ENCODE measurements around the gene NT5DC4.

DNA sequence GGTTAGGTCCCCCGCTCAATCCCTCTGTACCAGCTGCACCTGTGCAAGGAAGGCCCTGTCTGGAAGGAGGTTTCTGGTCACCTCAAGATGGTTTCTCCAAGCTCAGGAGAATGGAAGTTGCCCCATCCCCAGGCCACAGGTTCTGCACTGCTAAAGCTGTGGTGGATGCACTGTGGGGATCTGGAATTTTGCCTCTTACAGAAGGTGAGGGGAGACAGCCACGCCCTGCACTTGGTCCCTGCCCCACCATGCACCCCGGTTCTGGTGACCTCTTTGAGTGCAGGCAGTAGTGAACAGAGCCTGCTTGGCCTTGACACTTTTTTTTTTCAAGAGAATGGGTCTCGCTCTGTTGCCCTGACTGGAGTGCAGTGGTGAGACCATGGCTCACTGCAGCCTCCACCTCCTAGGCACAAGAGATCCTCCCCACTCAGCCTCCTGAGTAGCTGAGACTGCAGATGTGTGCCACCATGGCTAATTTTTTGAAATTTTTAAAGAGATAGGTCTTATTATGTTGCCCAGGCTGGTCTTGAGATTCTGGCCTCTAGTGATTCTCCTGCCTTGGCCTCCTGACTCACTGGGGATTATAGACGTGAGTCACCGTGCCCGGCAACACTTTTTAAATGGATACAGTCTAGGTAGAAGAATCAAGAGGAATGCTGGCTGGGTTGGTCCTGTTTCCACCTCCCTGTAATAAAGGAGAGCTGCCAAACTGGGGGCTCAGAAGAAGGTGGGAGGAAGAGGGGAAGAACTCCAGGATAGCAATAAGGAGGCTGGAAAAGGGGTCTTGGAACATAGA lies 5.8 kb upstream of the NT5DC4 start:
- TF ChIP-seq BACH1 (IDR thresholded peaks at IDR 0.05; ENCODE audit: low read length) (no peak), CHD2 (IDR thresholded peaks at IDR 0.05; ENCODE audit: low read length) (no peak), POLR2AphosphoS5 (IDR thresholded peaks at IDR 0.05; ENCODE audit: low read depth, low read length) (no peak), NRF1 (IDR thresholded peaks at IDR 0.05; ENCODE audit: low read depth, low read length) (no peak), ZNF274 (IDR thresholded peaks at IDR 0.05; ENCODE audit: borderline replicate concordance, extremely low read depth, low read length) (no peak), RFX5 (IDR thresholded peaks at IDR 0.05; ENCODE audit: borderline replicate concordance, low read depth, low read length) (no peak), TAF1 (IDR thresholded peaks at IDR 0.05; ENCODE audit: low read depth, low read length) (no peak), POLR2A (IDR thresholded peaks at IDR 0.05; ENCODE audit: control extremely low read depth in 1 of 2, low read depth in 2 of 2, low read length in 2 of 2) (no peak), JUN (IDR thresholded peaks at IDR 0.05; ENCODE audit: low read depth, low read length) (no peak), CEBPB (IDR thresholded peaks at IDR 0.05; ENCODE audit: low read depth, low read length) (no peak), KDM4A (IDR thresholded peaks at IDR 0.05; ENCODE audit: low read depth, low read length, severe bottlenecking) (no peak), SP1 (IDR thresholded peaks at IDR 0.05; ENCODE audit: low read depth, low read length) (no peak)
- TF ChIP-seq, protein P1, sequence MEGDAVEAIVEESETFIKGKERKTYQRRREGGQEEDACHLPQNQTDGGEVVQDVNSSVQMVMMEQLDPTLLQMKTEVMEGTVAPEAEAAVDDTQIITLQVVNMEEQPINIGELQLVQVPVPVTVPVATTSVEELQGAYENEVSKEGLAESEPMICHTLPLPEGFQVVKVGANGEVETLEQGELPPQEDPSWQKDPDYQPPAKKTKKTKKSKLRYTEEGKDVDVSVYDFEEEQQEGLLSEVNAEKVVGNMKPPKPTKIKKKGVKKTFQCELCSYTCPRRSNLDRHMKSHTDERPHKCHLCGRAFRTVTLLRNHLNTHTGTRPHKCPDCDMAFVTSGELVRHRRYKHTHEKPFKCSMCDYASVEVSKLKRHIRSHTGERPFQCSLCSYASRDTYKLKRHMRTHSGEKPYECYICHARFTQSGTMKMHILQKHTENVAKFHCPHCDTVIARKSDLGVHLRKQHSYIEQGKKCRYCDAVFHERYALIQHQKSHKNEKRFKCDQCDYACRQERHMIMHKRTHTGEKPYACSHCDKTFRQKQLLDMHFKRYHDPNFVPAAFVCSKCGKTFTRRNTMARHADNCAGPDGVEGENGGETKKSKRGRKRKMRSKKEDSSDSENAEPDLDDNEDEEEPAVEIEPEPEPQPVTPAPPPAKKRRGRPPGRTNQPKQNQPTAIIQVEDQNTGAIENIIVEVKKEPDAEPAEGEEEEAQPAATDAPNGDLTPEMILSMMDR (IDR thresholded peaks at IDR 0.05; ENCODE audit: control extremely low read depth in 1 of 3, insufficient read depth in 1 of 3, low read depth in 1 of 3, low read length in 3 of 3), result no peak
- TF ChIP-seq, protein P2, sequence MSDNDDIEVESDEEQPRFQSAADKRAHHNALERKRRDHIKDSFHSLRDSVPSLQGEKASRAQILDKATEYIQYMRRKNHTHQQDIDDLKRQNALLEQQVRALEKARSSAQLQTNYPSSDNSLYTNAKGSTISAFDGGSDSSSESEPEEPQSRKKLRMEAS (IDR thresholded peaks at IDR 0.05), result no peak

Data from H1 (cell line).